NCI-H2196 (cell line): ENCODE measurements around the gene CACNA1C.
A peak's percentile ranks its signal among the peaks of the same experiment; 100 is the strongest.

Experiments used
- DNase-seq: peaks from one replicate; lab custom pipeline; 2025; ENCODE audit not compliant: unreplicated experiment; lab: John Stamatoyannopoulos, UW

The CACNA1C gene

GRCh38 chr12:2354151-2354991, 301.6 kb downstream of the CACNA1C start:
- DNase-seq = peak; percentile 45

- DNase-seq = no peak
Observed at GRCh38 chr12:2355198-2355597, 302.4 kb downstream of the CACNA1C start.

GRCh38 chr12:2355604-2356003, 302.8 kb downstream of the CACNA1C start:
- no peak for DNase-seq

GRCh38 chr12:2356601-2357125, 303.9 kb downstream of the CACNA1C start:
- no peak for DNase-seq

- DNase-seq = no peak
Observed at GRCh38 chr12:2358986-2359658, 306.3 kb downstream of the CACNA1C start.

GRCh38 chr12:2359725-2360629, 307.2 kb downstream of the CACNA1C start:
- DNase-seq = no peak

- DNase-seq = no peak
Observed at GRCh38 chr12:2360630-2361170, 307.9 kb downstream of the CACNA1C start.

- DNase-seq = no peak
Observed at GRCh38 chr12:2363836-2364609, 311.2 kb downstream of the CACNA1C start.

GRCh38 chr12:2364631-2365051, 311.9 kb downstream of the CACNA1C start:
- DNase-seq = no peak

- DNase-seq = no peak
Observed at GRCh38 chr12:2366711-2367110, 313.9 kb downstream of the CACNA1C start.

GRCh38 chr12:2372178-2372577, 319.4 kb downstream of the CACNA1C start:
- no peak for DNase-seq

GRCh38 chr12:2372735-2373134, 319.9 kb downstream of the CACNA1C start:
- DNase-seq = no peak

GRCh38 chr12:2373307-2373706, 320.5 kb downstream of the CACNA1C start:
- DNase-seq = no peak

- no peak for DNase-seq
Observed at GRCh38 chr12:2374092-2374906, 321.5 kb downstream of the CACNA1C start.

GRCh38 chr12:2375871-2376270, 323.1 kb downstream of the CACNA1C start:
- no peak for DNase-seq

- DNase-seq = no peak
Observed at GRCh38 chr12:2376908-2377657, 324.3 kb downstream of the CACNA1C start.

- no peak for DNase-seq
Observed at GRCh38 chr12:2378835-2379330, 326.1 kb downstream of the CACNA1C start.

GRCh38 chr12:2380946-2381345, 328.2 kb downstream of the CACNA1C start:
- DNase-seq = no peak
